NT2/D1 (cell line): ENCODE results near the gene AVPR1A.

Experiments used
- DNase-seq: peaks from one replicate; pipeline ENCODE4 v3.0.0-alpha.2; 2011; ENCODE audit warnings: low read depth, low spot score
- H3K27me3 ChIP-seq: 2 replicates; pipeline ENCODE4 v1.6.0; 2011; ENCODE audit warnings: mild to moderate bottlenecking; ENCODE audit not compliant: insufficient read length, insufficient read depth
- H3K36me3 ChIP-seq: 2 replicates; pipeline ENCODE4 v1.6.1; 2011; ENCODE audit warnings: mild to moderate bottlenecking, low read length, mixed read lengths; ENCODE audit not compliant: insufficient read depth, insufficient read length
- H3K4me1 ChIP-seq: 2 replicates; pipeline ENCODE4 v1.5.1; 2011; ENCODE audit not compliant: insufficient read depth, insufficient read length
- H3K4me3 ChIP-seq: 2 replicates; pipeline ENCODE4 v1.5.1; 2011; ENCODE audit warnings: low read depth; ENCODE audit not compliant: insufficient read length
- H3K9ac ChIP-seq: 2 replicates; pipeline ENCODE4 v1.6.0; 2011; ENCODE audit warnings: low read depth; ENCODE audit not compliant: insufficient read length
- H3K9me3 ChIP-seq: 2 replicates; pipeline ENCODE4 v1.5.1; 2011; ENCODE audit warnings: mild to moderate bottlenecking, low read length; ENCODE audit not compliant: insufficient read depth
- SUZ12 ChIP-seq: IDR thresholded peaks from 2 replicates; pipeline ENCODE4 v1.6.1; 2011; ENCODE audit not compliant: insufficient read length, insufficient read depth; ENCODE audit errors: extremely low read depth
- YY1 ChIP-seq: IDR thresholded peaks from 2 replicates; pipeline ENCODE4 v1.6.1; 2011; ENCODE audit not compliant: insufficient read length, insufficient read depth
- ZNF274 ChIP-seq: IDR thresholded peaks from 2 replicates; pipeline ENCODE4 v1.6.1; 2011; ENCODE audit warnings: mild to moderate bottlenecking, low read depth, low read length

Gene AVPR1A

GRCh38 chr12:63133981-63134380 is 17.0 kb downstream of the AVPR1A start:
- Histone ChIP-seq H3K4me3 (no peak overlapping the region), H3K27me3 (no peaks in the 10 kb centered on the region), H3K4me1 (no peaks in the 10 kb centered on the region), H3K9me3 (no peaks in the 10 kb centered on the region), H3K9ac (no peak overlapping the region), H3K36me3 (no peaks in the 10 kb centered on the region)
- TF ChIP-seq ZNF274: no peak
- no peak for TF ChIP-seq YY1
- TF ChIP-seq SUZ12: no peak
- no peak for DNase-seq

GRCh38 chr12:63132201-63132600 is 18.8 kb downstream of the AVPR1A start:
- Histone ChIP-seq H3K9ac (no peak overlapping the region), H3K4me1 (no peaks in the 10 kb centered on the region), H3K27me3 (no peaks in the 10 kb centered on the region), H3K9me3 (no peaks in the 10 kb centered on the region), H3K4me3 (no peak overlapping the region), H3K36me3 (no peaks in the 10 kb centered on the region)
- no peak for DNase-seq
- TF ChIP-seq ZNF274 (no peak), YY1 (no peak), SUZ12 (no peak)

- no peaks in the 10 kb centered on the region for H3K27me3 ChIP-seq
- DNase-seq: no peak
- H3K9ac ChIP-seq: no peak overlapping the region
- H3K9me3 ChIP-seq: no peaks in the 10 kb centered on the region
- no peaks in the 10 kb centered on the region for H3K36me3 ChIP-seq
- H3K4me1 ChIP-seq: no peaks in the 10 kb centered on the region
- TF ChIP-seq YY1 (no peak), ZNF274 (no peak), SUZ12 (no peak)
- H3K4me3 ChIP-seq: no peak overlapping the region
These were observed 21.1 kb downstream of the AVPR1A start for GRCh38 chr12:63129927-63130326.

- Histone ChIP-seq H3K9ac (no peak overlapping the region), H3K36me3 (no peaks in the 10 kb centered on the region), H3K4me3 (no peak overlapping the region), H3K4me1 (no peaks in the 10 kb centered on the region), H3K9me3 (no peaks in the 10 kb centered on the region), H3K27me3 (no peaks in the 10 kb centered on the region)
- TF ChIP-seq SUZ12 (no peak), ZNF274 (no peak), YY1 (no peak)
- no peak for DNase-seq
These were observed 26.2 kb downstream of the AVPR1A start for GRCh38 chr12:63124778-63125177.

- Histone ChIP-seq H3K9me3 (no peaks in the 10 kb centered on the region), H3K36me3 (no peaks in the 10 kb centered on the region), H3K9ac (no peak overlapping the region), H3K27me3 (no peaks in the 10 kb centered on the region), H3K4me3 (no peak overlapping the region), H3K4me1 (no peaks in the 10 kb centered on the region)
- no peak for DNase-seq
- no peak for TF ChIP-seq YY1
These were observed 47.4 kb downstream of the AVPR1A start for GRCh38 chr12:63103494-63104131.

- DNase-seq: no peak
- Histone ChIP-seq H3K9ac (no peak overlapping the region), H3K9me3 (no peaks in the 10 kb centered on the region), H3K27me3 (no peaks in the 10 kb centered on the region), H3K4me3 (no peak overlapping the region), H3K36me3 (no peaks in the 10 kb centered on the region), H3K4me1 (no peaks in the 10 kb centered on the region)
- TF ChIP-seq YY1: no peak
- no peak for TF ChIP-seq SUZ12
These were observed 49.1 kb downstream of the AVPR1A start for GRCh38 chr12:63101920-63102319.

GRCh38 chr12:63098851-63099250 is 52.1 kb downstream of the AVPR1A start:
- H3K9ac ChIP-seq: no peak overlapping the region
- no peaks in the 10 kb centered on the region for H3K4me1 ChIP-seq
- H3K4me3 ChIP-seq: no peak overlapping the region
- no peaks in the 10 kb centered on the region for H3K36me3 ChIP-seq
- H3K9me3 ChIP-seq: no peaks in the 10 kb centered on the region
- TF ChIP-seq ZNF274 (no peak), YY1 (no peak), SUZ12 (no peak)
- H3K27me3 ChIP-seq: no peaks in the 10 kb centered on the region
- DNase-seq: no peak

- Histone ChIP-seq H3K9ac (no peak overlapping the region), H3K4me3 (no peak overlapping the region), H3K9me3 (no peaks in the 10 kb centered on the region), H3K27me3 (no peaks in the 10 kb centered on the region), H3K4me1 (no peaks in the 10 kb centered on the region), H3K36me3 (no peaks in the 10 kb centered on the region)
- no peak for DNase-seq
- TF ChIP-seq YY1 (no peak), ZNF274 (no peak), SUZ12 (no peak)
These were observed 55.5 kb downstream of the AVPR1A start for GRCh38 chr12:63095369-63095980.
